Stimulated activated CD4-positive, alpha-beta T cell treated with anti-CD3 and anti-CD28 coated beads, Interleukin-15, amount 100 ng/mL, for 24 hours (primary cell): ENCODE measurements around the gene NCOA1.

Experiments
- DNase-seq: peaks from one replicate; pipeline ENCODE4 v3.0.0-alpha.2; 2020

The NCOA1 gene

GRCh38 chr2:24809316-24810007 lies 318.4 kb downstream of the NCOA1 start:
- DNase-seq: no peak

- no peak for DNase-seq
Observed at GRCh38 chr2:24813691-24814137, 322.7 kb downstream of the NCOA1 start.

- no peak for DNase-seq
Observed at GRCh38 chr2:24814516-24814915, 323.5 kb downstream of the NCOA1 start.

- DNase-seq: no peak
Observed at GRCh38 chr2:24815171-24815570, 324.1 kb downstream of the NCOA1 start.

DNA sequence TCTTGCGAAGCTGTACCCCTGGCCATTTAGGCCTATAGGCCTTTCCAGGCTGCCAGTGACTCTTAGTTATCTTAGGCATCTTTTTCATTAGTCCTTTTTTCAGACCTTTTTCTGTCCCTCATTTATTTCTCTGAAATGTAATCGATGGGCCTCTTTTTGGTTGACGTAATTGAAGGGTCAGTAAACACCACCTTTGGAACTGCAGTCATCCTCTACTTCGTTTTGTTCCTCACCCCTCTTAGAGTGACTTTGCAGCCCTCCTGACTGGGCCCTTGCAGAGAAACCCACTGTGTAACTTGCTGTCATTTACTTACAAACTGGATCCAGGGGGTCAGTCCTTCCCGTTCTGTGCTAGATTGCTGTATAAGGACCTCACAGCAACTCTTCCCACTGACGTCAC lies 325.4 kb downstream of the NCOA1 start:
- no peak for DNase-seq

- no peak for DNase-seq
Observed at GRCh38 chr2:24816884-24817283, 325.8 kb downstream of the NCOA1 start.

GRCh38 chr2:24818721-24819167 lies 327.7 kb downstream of the NCOA1 start:
- DNase-seq: no peak

- no peak for DNase-seq
Observed at GRCh38 chr2:24819442-24820174, 328.6 kb downstream of the NCOA1 start.

DNA sequence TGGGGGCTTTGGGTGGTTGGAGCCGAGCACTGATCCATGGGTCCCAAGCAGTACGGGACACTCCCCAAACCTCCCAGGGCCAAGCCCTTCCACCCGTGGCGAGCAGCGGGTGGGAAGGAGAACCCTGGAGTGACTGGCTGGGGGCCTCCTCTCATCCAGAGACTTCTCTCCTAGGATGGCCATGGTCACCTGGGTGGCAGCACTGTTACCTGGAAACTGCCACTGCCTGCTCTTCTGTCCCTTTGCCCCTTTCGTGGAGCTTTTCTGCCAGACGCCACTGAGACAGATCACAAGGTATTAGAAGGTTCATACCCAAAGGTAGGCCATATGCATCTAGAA lies 329.1 kb downstream of the NCOA1 start:
- no peak for DNase-seq
